ENCODE data around the gene EIF1AD.
"Not testable (repeated sequence)": the region's sequence is repeated elsewhere in the genome, so short reads cannot be mapped to it uniquely, and the experiment has no call there.

EIF1AD gene

GRCh38 chr11:66042227-66042995, 40.5 kb upstream of the EIF1AD start:
- Histone ChIP-seq H3K27ac (ENCODE audit: low read length) (no peak overlapping the region), H3K36me3 (ENCODE audit: control insufficient read depth, insufficient read depth, low read length) (peaks cover 8% of the 10 kb centered on the region; the same call in 1 of the 2 replicates), H3K4me3 (ENCODE audit: low read length) (no peak overlapping the region), H3K27me3 (ENCODE audit: control insufficient read depth, insufficient read depth, low read length) (no peaks in the 10 kb centered on the region), H3K9me3 (ENCODE audit: control insufficient read depth, insufficient read depth, low read length) (no peaks in the 10 kb centered on the region), H3K4me1 (ENCODE audit: control insufficient read depth, insufficient read depth, low read length) (peaks cover 4% of the 10 kb centered on the region)
- WGBS (ENCODE audit: insufficient coverage, insufficient read length), result no CpG with 5 or more reads among the region's 81 CpGs
- DNase-seq (ENCODE audit: low read depth, low spot score), result no peak

DNA sequence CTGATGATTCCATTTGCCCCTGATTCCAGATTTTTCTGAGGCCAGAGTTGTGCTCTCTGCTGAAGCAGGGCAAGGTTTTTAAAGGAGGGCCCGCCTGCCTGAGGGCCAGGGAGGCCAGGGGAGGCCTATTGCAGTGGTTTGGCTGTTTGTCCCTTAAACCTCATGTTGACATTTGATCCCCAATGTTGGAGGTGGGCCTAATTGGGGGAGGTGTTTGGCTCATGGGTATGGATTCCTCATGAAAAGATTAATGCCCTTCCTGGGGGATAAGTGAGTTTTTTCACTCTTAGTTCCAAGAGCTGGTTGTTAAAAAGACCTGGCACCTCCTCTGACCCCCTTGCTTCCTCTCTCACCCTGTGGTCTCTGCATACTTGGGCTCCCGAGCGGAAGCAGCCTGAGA, 37.8 kb upstream of the EIF1AD start:
- no CpG with 5 or more reads among the region's 3 CpGs for WGBS (ENCODE audit: insufficient coverage, insufficient read length)
- Histone ChIP-seq H3K4me1 (ENCODE audit: control insufficient read depth, insufficient read depth, low read length) (no peaks in the 10 kb centered on the region; the same call in 1 of the 2 replicates), H3K27ac (ENCODE audit: low read length) (no peak overlapping the region), H3K27me3 (ENCODE audit: control insufficient read depth, insufficient read depth, low read length) (no peaks in the 10 kb centered on the region; the same call in 1 of the 2 replicates), H3K4me3 (ENCODE audit: low read length) (no peak overlapping the region), H3K36me3 (ENCODE audit: control insufficient read depth, insufficient read depth, low read length) (peaks cover 8% of the 10 kb centered on the region; the same call in 1 of the 2 replicates), H3K9me3 (ENCODE audit: control insufficient read depth, insufficient read depth, low read length) (no peaks in the 10 kb centered on the region)
- no peak for DNase-seq (ENCODE audit: low read depth, low spot score)

DNA sequence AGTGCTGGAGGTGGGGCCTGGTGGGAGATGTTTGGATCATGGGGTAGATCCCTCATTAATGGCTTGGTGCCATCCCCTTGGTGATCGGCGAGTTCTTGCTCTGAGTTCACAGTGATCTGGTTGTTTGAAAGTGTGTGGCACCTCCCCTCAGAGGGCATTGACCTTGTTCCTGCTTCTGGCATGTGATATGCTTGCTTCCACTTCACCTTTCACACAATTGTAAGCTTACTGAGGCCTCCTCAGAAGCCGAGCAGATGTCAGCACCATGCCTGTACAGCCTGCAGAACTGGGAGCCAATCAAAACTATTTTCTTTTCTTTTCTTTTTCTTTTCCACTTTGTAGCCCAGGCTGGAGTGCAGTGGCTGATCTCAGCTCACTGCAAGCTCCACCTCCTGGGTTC, 35.4 kb upstream of the EIF1AD start:
- Histone ChIP-seq H3K27me3 (ENCODE audit: control insufficient read depth, insufficient read depth, low read length) (no peaks in the 10 kb centered on the region; the same call in 1 of the 2 replicates), H3K36me3 (ENCODE audit: control insufficient read depth, insufficient read depth, low read length) (no peaks in the 10 kb centered on the region; the same call in 1 of the 2 replicates), H3K4me1 (ENCODE audit: control insufficient read depth, insufficient read depth, low read length) (no peaks in the 10 kb centered on the region), H3K9me3 (ENCODE audit: control insufficient read depth, insufficient read depth, low read length) (no peaks in the 10 kb centered on the region), H3K27ac (ENCODE audit: low read length) (no peak overlapping the region), H3K4me3 (ENCODE audit: low read length) (no peak overlapping the region)
- DNase-seq (ENCODE audit: low read depth, low spot score), result no peak
- no CpG with 5 or more reads among the region's 3 CpGs for WGBS (ENCODE audit: insufficient coverage, insufficient read length)

GRCh38 chr11:66036334-66036710, 34.4 kb upstream of the EIF1AD start:
- H3K27me3 ChIP-seq (ENCODE audit: control insufficient read depth, insufficient read depth, low read length), result no peaks in the 10 kb centered on the region; the same call in 1 of the 2 replicates
- H3K36me3 ChIP-seq (ENCODE audit: control insufficient read depth, insufficient read depth, low read length), result no peaks in the 10 kb centered on the region
- H3K9me3 ChIP-seq (ENCODE audit: control insufficient read depth, insufficient read depth, low read length), result no peaks in the 10 kb centered on the region
- H3K4me1 ChIP-seq (ENCODE audit: control insufficient read depth, insufficient read depth, low read length), result no peaks in the 10 kb centered on the region
- H3K27ac ChIP-seq (ENCODE audit: low read length), result no peak overlapping the region
- DNase-seq (ENCODE audit: low read depth, low spot score), result no peak
- no CpG with 5 or more reads among the region's 5 CpGs for WGBS (ENCODE audit: insufficient coverage, insufficient read length)
- H3K4me3 ChIP-seq (ENCODE audit: low read length), result no peak overlapping the region

GRCh38 chr11:66035653-66036333, 33.8 kb upstream of the EIF1AD start:
- Histone ChIP-seq H3K36me3 (ENCODE audit: control insufficient read depth, insufficient read depth, low read length) (no peaks in the 10 kb centered on the region), H3K4me3 (ENCODE audit: low read length) (no peak overlapping the region), H3K9me3 (ENCODE audit: control insufficient read depth, insufficient read depth, low read length) (no peaks in the 10 kb centered on the region), H3K27ac (ENCODE audit: low read length) (no peak overlapping the region), H3K4me1 (ENCODE audit: control insufficient read depth, insufficient read depth, low read length) (no peaks in the 10 kb centered on the region), H3K27me3 (ENCODE audit: control insufficient read depth, insufficient read depth, low read length) (no peaks in the 10 kb centered on the region; the same call in 1 of the 2 replicates)
- WGBS (ENCODE audit: insufficient coverage, insufficient read length), result no CpG with 5 or more reads among the region's 9 CpGs
- no peak for DNase-seq (ENCODE audit: low read depth, low spot score)

DNA sequence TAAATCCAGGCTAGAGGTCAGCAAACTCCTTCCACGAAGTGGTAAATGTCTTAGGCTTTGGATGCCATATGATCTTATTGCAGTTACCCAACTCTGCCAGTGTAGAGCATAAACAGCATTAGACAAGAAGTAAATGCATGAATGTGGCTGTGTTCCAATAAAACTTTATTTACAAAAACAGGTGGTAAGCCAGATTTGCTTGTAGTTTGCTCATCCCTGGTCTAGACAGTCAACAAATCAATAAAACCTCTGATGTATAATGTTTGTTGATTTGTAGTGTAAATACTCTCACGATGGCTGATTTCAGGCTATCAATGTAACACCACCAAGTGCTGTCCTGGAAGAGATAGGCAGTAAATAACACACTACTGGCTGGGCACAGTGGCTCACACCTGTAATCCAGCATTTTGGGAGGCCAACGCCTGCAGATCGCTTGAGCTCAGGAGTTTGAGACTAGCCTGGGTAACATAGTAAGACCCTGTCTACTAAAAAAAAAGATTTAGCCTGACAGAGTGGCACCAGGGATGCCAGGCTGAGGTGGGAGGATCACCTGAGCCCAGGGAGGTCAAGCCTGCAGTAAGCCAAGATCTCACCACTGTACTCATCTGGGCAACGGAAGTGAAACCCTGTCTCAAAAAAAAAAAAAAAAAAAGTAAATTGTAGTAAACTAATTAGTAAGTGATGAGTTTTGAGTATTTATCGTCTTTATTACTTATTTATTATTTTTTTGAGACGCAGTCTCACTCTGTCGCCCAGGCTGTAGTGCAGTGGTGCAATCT, 31.2 kb upstream of the EIF1AD start:
- DNase-seq (ENCODE audit: low read depth, low spot score), result no peak

DNA sequence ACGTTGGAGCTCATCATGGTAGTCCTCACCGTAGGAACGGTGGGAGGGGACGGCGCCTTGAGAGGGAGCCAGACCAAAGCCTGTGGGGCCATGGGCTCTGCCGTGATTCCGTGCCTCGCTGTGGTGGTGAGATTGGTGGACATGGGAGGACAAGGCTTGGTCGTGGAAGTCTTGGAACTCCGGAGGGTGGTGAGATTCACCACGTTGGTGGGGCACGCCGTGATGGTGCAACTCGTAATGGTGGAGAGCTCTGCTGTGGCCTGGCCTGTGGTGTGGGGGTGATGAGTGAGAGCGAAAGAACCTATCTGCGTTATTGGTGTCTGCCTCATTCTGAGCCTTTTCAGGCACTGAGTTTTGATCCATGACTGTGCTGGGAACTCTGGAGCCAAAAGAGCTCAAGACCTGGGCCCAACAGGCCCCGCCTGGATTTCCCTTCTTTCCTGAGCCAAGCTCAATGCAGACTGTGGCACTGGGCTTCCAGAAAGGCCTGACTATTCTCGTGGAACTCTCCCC, 24.1 kb upstream of the EIF1AD start, which contains the start of gene CATSPER1:
Gene CATSPER1 (minus strand): TSS at position 463 of the 513 bp plus-strand sequence. CDS start 100 bp downstream, at position 363.
- no peak within 1 kb of the TSS for H3K27ac ChIP-seq (ENCODE audit: low read length)
- H3K36me3 ChIP-seq (ENCODE audit: control insufficient read depth, insufficient read depth, low read length), result no peaks in the 10 kb centered on the region
- H3K4me1 ChIP-seq (ENCODE audit: control insufficient read depth, insufficient read depth, low read length), result no peaks in the 10 kb centered on the region; the same call in 1 of the 2 replicates
- H3K9me3 ChIP-seq (ENCODE audit: control insufficient read depth, insufficient read depth, low read length), result no peaks in the 10 kb centered on the region
- H3K4me3 ChIP-seq (ENCODE audit: low read length), result no peak within 1 kb of the TSS
- H3K27me3 ChIP-seq (ENCODE audit: control insufficient read depth, insufficient read depth, low read length), result 0 out of 2 replicates have a peak, but pooled peaks cover 2% of the 10 kb centered on the region
- no CpG with 5 or more reads among the region's 18 CpGs for WGBS (ENCODE audit: insufficient coverage, insufficient read length)
- no peak for DNase-seq (ENCODE audit: low read depth, low spot score)

More for the DNA sequence above, 31.2 kb upstream of the EIF1AD start:
- Histone ChIP-seq H3K4me3 (ENCODE audit: low read length) (no peak overlapping the region), H3K9me3 (ENCODE audit: control insufficient read depth, insufficient read depth, low read length) (no peaks in the 10 kb centered on the region), H3K27ac (ENCODE audit: low read length) (no peak overlapping the region), H3K27me3 (ENCODE audit: control insufficient read depth, insufficient read depth, low read length) (no peaks in the 10 kb centered on the region; the same call in 1 of the 2 replicates), H3K36me3 (ENCODE audit: control insufficient read depth, insufficient read depth, low read length) (no peaks in the 10 kb centered on the region), H3K4me1 (ENCODE audit: control insufficient read depth, insufficient read depth, low read length) (no peaks in the 10 kb centered on the region)
- WGBS (ENCODE audit: insufficient coverage, insufficient read length), result no CpG with 5 or more reads among the region's 8 CpGs

DNA sequence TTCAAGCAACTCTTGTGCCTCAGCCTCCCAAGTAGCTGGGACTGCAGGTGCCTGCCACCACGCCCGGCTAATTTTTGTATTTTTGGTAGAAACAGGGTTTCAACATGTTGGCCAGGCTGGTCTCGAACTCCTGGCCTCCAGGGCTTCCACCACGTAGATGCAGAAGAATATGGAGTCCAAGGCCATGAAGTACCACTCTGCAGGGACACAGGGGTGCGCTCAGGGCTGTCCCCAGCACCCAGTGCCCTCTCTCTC, 21.2 kb upstream of the EIF1AD start:
- not testable (repeated sequence) for DNase-seq (ENCODE audit: low read depth, low spot score); H3K27ac ChIP-seq (ENCODE audit: low read length); H3K36me3 ChIP-seq (ENCODE audit: control insufficient read depth, insufficient read depth, low read length); H3K4me1 ChIP-seq (ENCODE audit: control insufficient read depth, insufficient read depth, low read length); H3K27me3 ChIP-seq (ENCODE audit: control insufficient read depth, insufficient read depth, low read length); H3K9me3 ChIP-seq (ENCODE audit: control insufficient read depth, insufficient read depth, low read length); H3K4me3 ChIP-seq (ENCODE audit: low read length)
- WGBS (ENCODE audit: insufficient coverage, insufficient read length), result no CpG with 5 or more reads among the region's 5 CpGs

DNA sequence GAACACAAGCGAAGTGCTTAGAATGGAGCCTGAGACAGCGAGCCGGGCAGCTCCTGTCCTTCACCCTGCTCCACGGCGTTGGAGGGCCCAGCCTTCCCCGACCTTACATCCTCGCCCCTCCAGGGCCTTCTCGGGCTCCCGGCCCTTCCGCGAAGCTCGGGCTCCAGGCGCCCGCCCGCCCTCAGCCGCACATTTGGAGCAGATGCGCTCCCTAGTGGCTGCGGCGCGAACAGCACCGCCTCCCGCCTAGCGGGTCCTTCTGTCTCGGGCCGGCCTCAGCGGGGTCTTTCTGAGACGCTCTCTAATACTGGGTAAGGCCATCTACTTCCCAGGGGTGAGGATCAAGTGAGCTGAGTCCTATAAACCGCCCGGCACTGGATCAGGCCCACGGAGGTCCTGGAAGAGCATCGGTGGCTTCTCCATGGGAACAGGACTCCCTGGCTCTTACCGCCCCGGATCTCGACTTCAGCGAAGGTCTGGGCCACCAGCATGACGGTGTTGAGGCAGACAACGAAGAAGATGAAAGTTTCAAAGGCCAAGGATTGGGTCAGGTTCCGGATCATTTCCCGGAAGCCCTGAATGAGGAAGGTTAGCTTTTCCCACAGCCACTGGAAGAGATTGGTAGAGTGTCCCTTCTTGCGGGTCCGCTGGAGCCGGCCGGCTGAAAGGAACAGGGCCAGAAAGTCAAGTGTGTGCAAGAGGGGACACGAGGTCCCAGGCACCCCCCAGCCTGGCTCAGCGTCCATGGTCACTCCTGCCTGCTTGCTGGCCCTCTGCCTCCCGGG, 20.6 kb upstream of the EIF1AD start:
- no peak overlapping the region for H3K27ac ChIP-seq (ENCODE audit: low read length)
- H3K4me1 ChIP-seq (ENCODE audit: control insufficient read depth, insufficient read depth, low read length), result no peaks in the 10 kb centered on the region; the same call in 1 of the 2 replicates
- H3K4me3 ChIP-seq (ENCODE audit: low read length), result no peak overlapping the region
- H3K9me3 ChIP-seq (ENCODE audit: control insufficient read depth, insufficient read depth, low read length), result no peaks in the 10 kb centered on the region
- DNase-seq (ENCODE audit: low read depth, low spot score), result peak; percentile 68
- H3K27me3 ChIP-seq (ENCODE audit: control insufficient read depth, insufficient read depth, low read length), result 0 out of 2 replicates have a peak, but pooled peaks cover 2% of the 10 kb centered on the region
- no peaks in the 10 kb centered on the region for H3K36me3 ChIP-seq (ENCODE audit: control insufficient read depth, insufficient read depth, low read length)
- no CpG with 5 or more reads among the region's 46 CpGs for WGBS (ENCODE audit: insufficient coverage, insufficient read length)

Measured in iPS DF 6.9 (cell line).